ENCODE measurements around the gene NRXN3.

DNA sequence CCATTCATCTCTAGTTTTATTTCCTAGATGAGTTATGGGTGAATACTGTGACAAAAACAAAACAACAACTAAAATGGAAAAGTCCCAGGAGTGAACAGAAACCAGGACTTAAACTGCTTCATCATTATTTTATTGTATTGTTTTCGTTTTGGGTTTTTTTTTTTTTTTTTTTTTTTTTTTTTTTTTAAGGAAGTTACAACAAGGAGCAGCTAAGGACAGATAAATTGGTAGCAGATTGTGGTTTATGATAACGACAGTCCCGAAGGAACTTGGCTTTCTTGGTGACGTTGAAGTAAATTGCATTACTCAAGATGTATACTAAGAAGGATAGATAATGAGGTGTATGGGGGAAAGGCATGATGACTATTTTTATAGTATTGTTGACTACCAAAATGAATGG, 866.3 kb downstream of the NRXN3 start:
- TF ChIP-seq TAF1 (IDR thresholded peaks at IDR 0.05; ENCODE audit: low read depth), result no peak
- TF ChIP-seq, protein P1, sequence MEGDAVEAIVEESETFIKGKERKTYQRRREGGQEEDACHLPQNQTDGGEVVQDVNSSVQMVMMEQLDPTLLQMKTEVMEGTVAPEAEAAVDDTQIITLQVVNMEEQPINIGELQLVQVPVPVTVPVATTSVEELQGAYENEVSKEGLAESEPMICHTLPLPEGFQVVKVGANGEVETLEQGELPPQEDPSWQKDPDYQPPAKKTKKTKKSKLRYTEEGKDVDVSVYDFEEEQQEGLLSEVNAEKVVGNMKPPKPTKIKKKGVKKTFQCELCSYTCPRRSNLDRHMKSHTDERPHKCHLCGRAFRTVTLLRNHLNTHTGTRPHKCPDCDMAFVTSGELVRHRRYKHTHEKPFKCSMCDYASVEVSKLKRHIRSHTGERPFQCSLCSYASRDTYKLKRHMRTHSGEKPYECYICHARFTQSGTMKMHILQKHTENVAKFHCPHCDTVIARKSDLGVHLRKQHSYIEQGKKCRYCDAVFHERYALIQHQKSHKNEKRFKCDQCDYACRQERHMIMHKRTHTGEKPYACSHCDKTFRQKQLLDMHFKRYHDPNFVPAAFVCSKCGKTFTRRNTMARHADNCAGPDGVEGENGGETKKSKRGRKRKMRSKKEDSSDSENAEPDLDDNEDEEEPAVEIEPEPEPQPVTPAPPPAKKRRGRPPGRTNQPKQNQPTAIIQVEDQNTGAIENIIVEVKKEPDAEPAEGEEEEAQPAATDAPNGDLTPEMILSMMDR (IDR thresholded peaks at IDR 0.05; ENCODE audit: poor library complexity, severe bottlenecking), result no peak
- TF ChIP-seq, protein P2, sequence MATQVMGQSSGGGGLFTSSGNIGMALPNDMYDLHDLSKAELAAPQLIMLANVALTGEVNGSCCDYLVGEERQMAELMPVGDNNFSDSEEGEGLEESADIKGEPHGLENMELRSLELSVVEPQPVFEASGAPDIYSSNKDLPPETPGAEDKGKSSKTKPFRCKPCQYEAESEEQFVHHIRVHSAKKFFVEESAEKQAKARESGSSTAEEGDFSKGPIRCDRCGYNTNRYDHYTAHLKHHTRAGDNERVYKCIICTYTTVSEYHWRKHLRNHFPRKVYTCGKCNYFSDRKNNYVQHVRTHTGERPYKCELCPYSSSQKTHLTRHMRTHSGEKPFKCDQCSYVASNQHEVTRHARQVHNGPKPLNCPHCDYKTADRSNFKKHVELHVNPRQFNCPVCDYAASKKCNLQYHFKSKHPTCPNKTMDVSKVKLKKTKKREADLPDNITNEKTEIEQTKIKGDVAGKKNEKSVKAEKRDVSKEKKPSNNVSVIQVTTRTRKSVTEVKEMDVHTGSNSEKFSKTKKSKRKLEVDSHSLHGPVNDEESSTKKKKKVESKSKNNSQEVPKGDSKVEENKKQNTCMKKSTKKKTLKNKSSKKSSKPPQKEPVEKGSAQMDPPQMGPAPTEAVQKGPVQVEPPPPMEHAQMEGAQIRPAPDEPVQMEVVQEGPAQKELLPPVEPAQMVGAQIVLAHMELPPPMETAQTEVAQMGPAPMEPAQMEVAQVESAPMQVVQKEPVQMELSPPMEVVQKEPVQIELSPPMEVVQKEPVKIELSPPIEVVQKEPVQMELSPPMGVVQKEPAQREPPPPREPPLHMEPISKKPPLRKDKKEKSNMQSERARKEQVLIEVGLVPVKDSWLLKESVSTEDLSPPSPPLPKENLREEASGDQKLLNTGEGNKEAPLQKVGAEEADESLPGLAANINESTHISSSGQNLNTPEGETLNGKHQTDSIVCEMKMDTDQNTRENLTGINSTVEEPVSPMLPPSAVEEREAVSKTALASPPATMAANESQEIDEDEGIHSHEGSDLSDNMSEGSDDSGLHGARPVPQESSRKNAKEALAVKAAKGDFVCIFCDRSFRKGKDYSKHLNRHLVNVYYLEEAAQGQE (IDR thresholded peaks at IDR 0.05; ENCODE audit: borderline replicate concordance), result no peak
- TF ChIP-seq EZH2 (IDR thresholded peaks at IDR 0.05; ENCODE audit: borderline replicate concordance, insufficient read depth, low read length, poor library complexity, severe bottlenecking), result no peak
- TF ChIP-seq RAD21 (conservative IDR thresholded peaks at IDR 0.05), result no peak
